Muscle layer of duodenum (tissue), 2 donors: ENCODE results near the gene CENPF.

ENCODE experiments used
- H3K27ac ChIP-seq: one replicate; pipeline ENCODE4 v1.7.0; 2013; ENCODE audit warnings: mild to moderate bottlenecking, low read length
- H3K27me3 ChIP-seq: one replicate; pipeline ENCODE4 v1.7.0; 2013; ENCODE audit warnings: low read depth, mild to moderate bottlenecking, control low read depth, low read length
- H3K36me3 ChIP-seq, 2 donors: one replicate each; pipeline ENCODE4 v1.7.0; 2013; ENCODE audit warnings: low read length in 2 of 2, control low read depth in 1 of 2, mild to moderate bottlenecking in 1 of 2; ENCODE audit not compliant: insufficient read depth in 2 of 2, control insufficient read depth in 1 of 2
- H3K4me1 ChIP-seq, 2 donors: one replicate each; pipeline ENCODE4 v1.7.0; 2013; ENCODE audit warnings: low read length in 2 of 2, mild to moderate bottlenecking in 2 of 2, control low read depth in 1 of 2, moderate library complexity in 1 of 2; ENCODE audit not compliant: insufficient read depth in 2 of 2, control insufficient read depth in 1 of 2
- H3K4me3 ChIP-seq, 2 donors: one replicate each; pipeline ENCODE4 v1.7.0; 2013; ENCODE audit warnings: low read length in 2 of 2, low read depth in 1 of 2, mild to moderate bottlenecking in 1 of 2
- H3K9me3 ChIP-seq, 2 donors: one replicate each; pipeline ENCODE4 v1.7.0; 2013; ENCODE audit warnings: low read length in 2 of 2, control low read depth in 1 of 2, mild to moderate bottlenecking in 1 of 2; ENCODE audit not compliant: control insufficient read depth in 1 of 2
- donor health status: healthy.

Gene CENPF

DNA sequence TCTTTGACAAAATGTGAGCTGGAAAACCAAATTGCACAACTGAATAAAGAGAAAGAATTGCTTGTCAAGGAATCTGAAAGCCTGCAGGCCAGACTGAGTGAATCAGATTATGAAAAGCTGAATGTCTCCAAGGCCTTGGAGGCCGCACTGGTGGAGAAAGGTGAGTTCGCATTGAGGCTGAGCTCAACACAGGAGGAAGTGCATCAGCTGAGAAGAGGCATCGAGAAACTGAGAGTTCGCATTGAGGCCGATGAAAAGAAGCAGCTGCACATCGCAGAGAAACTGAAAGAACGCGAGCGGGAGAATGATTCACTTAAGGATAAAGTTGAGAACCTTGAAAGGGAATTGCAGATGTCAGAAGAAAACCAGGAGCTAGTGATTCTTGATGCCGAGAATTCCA is 42.7 kb downstream of the CENPF start:
- no peak overlapping the region for H3K27ac ChIP-seq
- H3K9me3 ChIP-seq: no peaks in the 10 kb centered on the region
- no peak overlapping the region for H3K4me3 ChIP-seq
- H3K27me3 ChIP-seq: no peaks in the 10 kb centered on the region
- H3K36me3 ChIP-seq: no peaks in the 10 kb centered on the region
- H3K4me1 ChIP-seq: no peaks in the 10 kb centered on the region

DNA sequence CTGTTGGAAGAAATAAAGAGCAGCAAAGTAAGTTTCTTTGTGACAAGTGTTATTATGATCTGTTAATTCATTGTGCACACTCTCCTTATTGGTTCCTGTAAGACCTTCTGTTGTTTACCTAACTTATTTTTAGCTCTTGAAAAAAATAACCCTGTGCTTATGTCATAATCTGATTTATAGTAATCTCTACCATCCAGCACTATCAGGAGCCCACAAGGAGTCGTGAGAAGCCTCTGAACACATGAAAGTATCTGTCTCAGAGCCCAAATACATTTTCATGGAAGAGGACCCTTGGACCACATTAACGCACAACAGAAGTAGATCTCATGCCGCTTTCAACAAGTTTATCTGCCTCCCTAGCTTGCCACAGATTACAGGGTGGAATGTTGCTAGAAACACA is 45.8 kb downstream of the CENPF start:
- no peaks in the 10 kb centered on the region for H3K9me3 ChIP-seq
- H3K36me3 ChIP-seq: no peaks in the 10 kb centered on the region
- no peak overlapping the region for H3K4me3 ChIP-seq
- no peaks in the 10 kb centered on the region for H3K4me1 ChIP-seq
- no peak overlapping the region for H3K27ac ChIP-seq
- H3K27me3 ChIP-seq: no peaks in the 10 kb centered on the region

DNA sequence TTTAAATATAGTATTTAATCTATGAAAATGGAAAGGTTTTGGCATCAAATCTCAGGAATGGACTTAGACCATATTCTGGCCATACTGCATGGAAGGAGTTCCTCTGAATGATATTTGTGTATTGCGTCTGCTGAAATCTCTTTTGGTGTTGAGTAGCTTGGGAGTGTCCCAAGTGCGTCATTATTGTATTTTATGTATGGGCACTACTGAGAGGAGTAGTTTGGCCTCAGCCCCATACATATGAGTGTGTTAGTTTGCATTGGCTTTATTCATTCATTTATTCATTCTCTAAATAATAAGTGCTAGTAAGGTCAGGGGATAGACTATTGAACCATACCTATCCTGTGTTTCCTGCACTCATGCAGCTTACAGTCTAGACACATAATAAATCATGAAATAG is 46.6 kb downstream of the CENPF start:
- Histone ChIP-seq H3K4me3 (no peak overlapping the region), H3K36me3 (no peaks in the 10 kb centered on the region)

DNA sequence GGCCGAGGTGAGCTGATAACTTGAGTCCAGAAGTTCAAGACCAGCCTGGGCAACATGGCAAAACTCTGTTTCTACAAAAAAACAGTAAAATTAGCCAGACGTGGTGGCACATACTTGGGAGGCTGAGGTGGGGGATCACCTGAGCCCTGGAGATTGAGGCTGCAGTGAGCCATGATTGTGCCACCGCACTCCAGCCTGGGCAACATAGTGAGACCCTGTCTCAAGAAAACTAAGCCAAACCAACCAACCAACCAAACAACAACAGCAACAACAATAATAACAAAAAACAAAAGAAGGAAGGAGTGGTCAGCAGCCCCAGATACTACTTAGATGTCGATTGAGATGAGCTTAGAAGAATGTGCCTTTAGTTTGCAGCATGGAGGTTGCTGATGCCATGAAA is 47.7 kb downstream of the CENPF start:
- Histone ChIP-seq H3K4me3 (no peak overlapping the region), H3K9me3 (no peaks in the 10 kb centered on the region), H3K27me3 (no peaks in the 10 kb centered on the region), H3K36me3 (no peaks in the 10 kb centered on the region), H3K4me1 (no peaks in the 10 kb centered on the region), H3K27ac (no peak overlapping the region)

More for the DNA sequence above, 46.6 kb downstream of the CENPF start:
- Histone ChIP-seq H3K9me3 (no peaks in the 10 kb centered on the region), H3K4me1 (no peaks in the 10 kb centered on the region), H3K27me3 (no peaks in the 10 kb centered on the region), H3K27ac (no peak overlapping the region)

DNA sequence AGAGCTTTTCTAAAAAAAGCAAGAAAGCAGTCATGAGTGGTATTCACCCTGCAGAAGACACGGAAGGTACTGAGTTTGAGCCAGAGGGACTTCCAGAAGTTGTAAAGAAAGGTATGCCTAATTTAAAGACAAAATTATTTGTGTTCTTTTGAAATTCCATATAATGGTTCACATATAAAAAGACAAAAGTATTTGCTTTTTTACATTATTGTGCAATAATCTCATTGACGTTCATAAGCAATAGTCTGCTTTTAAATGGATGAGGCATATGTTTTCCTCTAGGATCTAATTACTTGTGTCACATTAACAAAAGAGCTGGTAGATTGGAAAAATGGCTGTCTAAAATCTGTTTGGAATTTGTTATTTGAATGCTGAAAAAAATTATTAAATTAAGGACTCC is 54.3 kb downstream of the CENPF start:
- H3K36me3 ChIP-seq: no peaks in the 10 kb centered on the region
- H3K9me3 ChIP-seq: no peaks in the 10 kb centered on the region
- H3K27ac ChIP-seq: no peak overlapping the region

DNA sequence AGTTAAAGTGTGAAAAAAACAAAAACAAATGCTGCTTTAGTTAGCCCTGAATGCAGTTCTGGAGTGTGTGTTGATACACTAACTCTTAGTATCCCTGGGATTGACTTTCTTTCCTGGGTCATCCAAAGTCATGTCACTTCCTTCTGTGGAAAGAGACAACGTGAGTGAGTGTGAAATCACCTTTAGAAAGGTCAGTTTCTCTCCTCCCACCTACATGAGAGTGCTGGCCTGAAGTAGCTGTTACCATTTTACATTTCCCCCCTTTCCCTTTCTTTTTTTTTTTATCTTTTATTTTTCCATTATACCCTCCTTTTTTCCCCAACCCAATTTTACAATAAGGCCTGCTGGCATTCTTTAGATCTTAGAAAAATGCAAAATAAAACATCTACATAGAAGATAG is 55.2 kb downstream of the CENPF start:
- H3K9me3 ChIP-seq: no peaks in the 10 kb centered on the region
- no peaks in the 10 kb centered on the region for H3K36me3 ChIP-seq
- H3K4me1 ChIP-seq: no peaks in the 10 kb centered on the region
- no peak overlapping the region for H3K27ac ChIP-seq
- no peak overlapping the region for H3K4me3 ChIP-seq
- no peaks in the 10 kb centered on the region for H3K27me3 ChIP-seq

More for the DNA sequence above, 54.3 kb downstream of the CENPF start:
- Histone ChIP-seq H3K27me3 (no peaks in the 10 kb centered on the region), H3K4me1 (no peaks in the 10 kb centered on the region), H3K4me3 (no peak overlapping the region)

DNA sequence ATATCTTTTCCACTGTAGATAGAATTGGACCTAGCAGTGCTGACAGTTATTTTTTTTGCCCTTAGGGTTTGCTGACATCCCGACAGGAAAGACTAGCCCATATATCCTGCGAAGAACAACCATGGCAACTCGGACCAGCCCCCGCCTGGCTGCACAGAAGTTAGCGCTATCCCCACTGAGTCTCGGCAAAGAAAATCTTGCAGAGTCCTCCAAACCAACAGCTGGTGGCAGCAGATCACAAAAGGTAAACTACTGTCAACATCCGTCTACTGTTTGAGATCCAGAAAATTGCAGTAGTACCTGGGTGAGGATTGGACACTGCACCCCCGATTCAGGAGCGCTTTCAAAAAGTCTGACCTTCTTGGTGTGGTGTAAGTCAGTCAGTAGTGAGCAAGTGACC is 55.8 kb downstream of the CENPF start:
- Histone ChIP-seq H3K36me3 (no peaks in the 10 kb centered on the region), H3K9me3 (no peaks in the 10 kb centered on the region), H3K4me3 (no peak overlapping the region)

DNA sequence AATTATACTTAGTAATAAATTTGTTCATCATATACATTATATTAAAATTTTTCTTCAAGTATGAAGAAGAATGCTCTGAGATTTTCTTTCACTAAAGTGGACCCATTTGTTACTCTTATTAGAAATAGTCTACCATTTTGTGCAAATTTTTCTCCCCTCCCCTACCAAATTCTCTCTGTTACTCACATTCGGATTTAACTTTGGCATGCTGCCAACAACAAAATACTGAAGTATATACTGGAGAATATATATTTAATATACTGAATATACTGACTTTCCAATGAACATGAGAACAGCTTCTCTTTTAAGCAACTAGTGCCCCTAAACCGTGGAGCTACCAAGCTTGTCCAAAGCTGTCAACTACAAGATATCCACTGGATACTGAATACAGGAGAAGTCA is 57.2 kb downstream of the CENPF start:
- H3K4me1 ChIP-seq: no peaks in the 10 kb centered on the region
- no peaks in the 10 kb centered on the region for H3K9me3 ChIP-seq
- no peak overlapping the region for H3K27ac ChIP-seq
- H3K27me3 ChIP-seq: no peaks in the 10 kb centered on the region
- H3K36me3 ChIP-seq: no peaks in the 10 kb centered on the region
- H3K4me3 ChIP-seq: no peak overlapping the region

More for the DNA sequence above, 55.8 kb downstream of the CENPF start:
- Histone ChIP-seq H3K27me3 (no peaks in the 10 kb centered on the region), H3K27ac (no peak overlapping the region), H3K4me1 (no peaks in the 10 kb centered on the region)

DNA sequence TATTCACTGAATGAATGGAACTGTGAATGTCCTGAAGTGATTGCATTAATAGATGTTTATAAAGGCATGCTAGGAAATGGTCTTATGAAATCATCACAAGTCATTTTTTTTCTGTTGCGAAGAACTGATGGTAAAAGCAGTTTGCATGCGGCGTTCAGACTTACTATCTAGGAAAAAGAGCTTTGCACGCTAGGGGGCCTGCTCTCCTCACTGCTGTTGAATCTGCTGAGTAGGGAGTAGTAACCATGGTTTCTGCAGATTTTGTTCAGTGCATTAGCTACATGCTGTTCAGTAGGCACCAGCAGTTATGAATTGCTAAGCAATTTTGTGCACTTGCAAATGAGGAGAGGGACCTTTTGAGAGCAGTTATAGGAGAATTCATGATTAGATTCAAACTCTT is 57.9 kb downstream of the CENPF start:
- Histone ChIP-seq H3K36me3 (no peaks in the 10 kb centered on the region), H3K27me3 (no peaks in the 10 kb centered on the region), H3K4me1 (no peaks in the 10 kb centered on the region), H3K9me3 (no peaks in the 10 kb centered on the region), H3K4me3 (no peak overlapping the region), H3K27ac (no peak overlapping the region)

DNA sequence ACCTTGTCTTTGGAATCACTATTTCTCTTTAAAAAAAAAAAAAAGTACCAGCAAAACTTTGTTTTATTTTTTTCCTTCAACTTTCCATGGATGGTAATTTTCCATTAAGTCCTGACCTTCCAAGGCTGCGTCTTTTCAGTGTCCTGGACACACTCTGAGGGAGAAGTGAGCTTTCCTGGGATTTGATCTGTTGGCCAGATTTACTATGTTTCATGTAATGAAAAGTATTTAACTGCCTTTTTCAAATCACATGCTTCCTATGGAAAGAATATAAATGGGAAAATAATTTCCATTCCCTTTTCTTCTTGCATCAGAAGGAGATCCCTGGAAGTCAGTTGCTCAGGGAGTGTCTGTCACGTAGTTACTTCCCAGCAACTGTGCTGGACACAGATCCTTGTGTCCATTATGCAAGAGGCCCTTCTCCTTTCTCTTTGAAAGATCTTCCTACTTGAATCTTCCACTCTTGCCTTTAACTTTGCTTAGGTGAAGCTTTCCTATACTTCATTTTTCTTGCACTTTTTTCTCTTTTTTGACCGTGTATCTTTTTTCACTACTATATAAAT is 59.3 kb downstream of the CENPF start:
- Histone ChIP-seq H3K36me3 (no peaks in the 10 kb centered on the region), H3K27me3 (no peaks in the 10 kb centered on the region), H3K9me3 (no peaks in the 10 kb centered on the region), H3K4me1 (no peaks in the 10 kb centered on the region), H3K27ac (no peak overlapping the region), H3K4me3 (no peak overlapping the region)

DNA sequence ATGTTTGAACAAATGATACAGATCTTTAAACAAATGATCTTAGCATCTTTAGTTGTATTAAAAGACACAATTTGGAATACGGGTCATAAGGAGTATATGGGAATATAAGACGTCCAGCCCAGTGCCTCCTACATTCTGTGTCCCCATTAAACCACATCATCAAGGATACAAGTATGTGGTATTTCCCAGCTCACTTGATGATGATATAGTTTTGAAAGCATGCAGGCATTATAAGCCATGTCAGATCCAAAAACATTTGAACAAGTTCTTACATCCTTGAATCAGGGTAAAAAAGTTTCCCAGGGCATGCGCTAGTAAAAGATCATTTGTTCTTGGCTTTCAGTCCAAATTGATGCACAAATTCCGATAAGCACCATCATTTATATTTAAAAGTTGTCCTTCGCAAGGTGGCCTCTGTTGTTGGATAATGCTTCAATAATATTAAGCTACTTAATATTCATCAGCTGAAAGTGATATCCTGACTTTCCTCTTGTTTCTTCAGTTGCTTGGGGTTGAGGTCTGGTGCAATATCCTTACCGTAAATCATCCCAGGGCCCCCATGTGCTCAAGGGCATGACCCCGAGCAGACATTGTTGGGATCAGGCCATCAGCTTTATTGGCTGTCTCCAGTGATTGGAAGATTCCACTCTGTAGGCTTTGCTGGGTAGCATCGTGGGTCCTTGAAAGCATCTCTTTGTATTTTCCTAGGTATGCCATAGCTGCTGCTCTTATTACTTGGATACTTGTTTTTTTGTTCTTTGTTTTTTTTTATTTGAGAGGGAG is 61.8 kb downstream of the CENPF start:
- H3K4me1 ChIP-seq: no peaks in the 10 kb centered on the region
- H3K4me3 ChIP-seq: no peak overlapping the region
- no peaks in the 10 kb centered on the region for H3K9me3 ChIP-seq
- H3K36me3 ChIP-seq: no peaks in the 10 kb centered on the region
- H3K27me3 ChIP-seq: no peaks in the 10 kb centered on the region
- no peak overlapping the region for H3K27ac ChIP-seq

DNA sequence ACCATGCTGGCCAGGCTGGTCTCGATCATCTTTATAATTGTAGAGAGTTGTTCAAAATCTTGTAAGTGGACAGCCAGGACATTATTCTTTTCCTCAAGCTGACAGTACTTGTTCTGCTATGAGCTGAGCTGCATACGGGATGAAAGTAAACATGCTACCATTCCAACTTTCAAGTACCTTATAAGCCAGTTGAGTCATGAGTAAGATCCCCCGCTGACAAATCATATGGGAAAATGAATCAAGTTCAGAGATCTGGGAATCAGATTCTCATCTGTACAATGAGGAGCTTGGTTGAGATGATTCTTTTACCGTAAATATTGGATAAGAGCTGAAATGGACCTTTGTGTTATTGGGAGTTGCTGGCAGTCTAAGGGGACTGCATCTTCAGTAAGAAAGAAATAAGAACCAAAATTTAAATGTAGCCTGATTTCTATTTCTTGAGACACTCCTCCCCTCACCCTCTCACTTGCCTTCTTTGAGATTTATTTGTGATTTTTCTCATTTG is 62.7 kb downstream of the CENPF start:
- H3K4me1 ChIP-seq: no peaks in the 10 kb centered on the region
- no peaks in the 10 kb centered on the region for H3K27me3 ChIP-seq
- H3K9me3 ChIP-seq: no peaks in the 10 kb centered on the region
- H3K27ac ChIP-seq: no peak overlapping the region
- no peaks in the 10 kb centered on the region for H3K36me3 ChIP-seq
- H3K4me3 ChIP-seq: no peak overlapping the region
